HUES6 (cell line): ENCODE results near the gene RBBP8NL.

Experiments
- H3K27ac ChIP-seq: 2 replicates; pipeline ENCODE4 v1.7.0; 2013; ENCODE audit warnings: low read depth, mild to moderate bottlenecking, low read length, inconsistent platforms
- H3K27me3 ChIP-seq: 2 replicates; pipeline ENCODE4 v1.6.1; 2013; ENCODE audit warnings: low read length; ENCODE audit not compliant: control insufficient read depth, insufficient read depth
- H3K36me3 ChIP-seq: 2 replicates; pipeline ENCODE4 v1.6.1; 2013; ENCODE audit warnings: low read length; ENCODE audit not compliant: control insufficient read depth, insufficient read depth
- H3K4me1 ChIP-seq: 2 replicates; pipeline ENCODE4 v1.6.1; 2013; ENCODE audit warnings: low read length; ENCODE audit not compliant: control insufficient read depth, insufficient read depth
- H3K4me3 ChIP-seq: 2 replicates; pipeline ENCODE4 v1.5.1; 2013; ENCODE audit warnings: low read depth, low read length
- H3K9ac ChIP-seq: one replicate; pipeline ENCODE4 v1.6.1; 2013; ENCODE audit warnings: mild to moderate bottlenecking, low read length
- H3K9me3 ChIP-seq: 2 replicates; pipeline ENCODE4 v1.6.1; 2013; ENCODE audit warnings: low read depth, low read length; ENCODE audit not compliant: control insufficient read depth, insufficient read depth

RBBP8NL gene

DNA sequence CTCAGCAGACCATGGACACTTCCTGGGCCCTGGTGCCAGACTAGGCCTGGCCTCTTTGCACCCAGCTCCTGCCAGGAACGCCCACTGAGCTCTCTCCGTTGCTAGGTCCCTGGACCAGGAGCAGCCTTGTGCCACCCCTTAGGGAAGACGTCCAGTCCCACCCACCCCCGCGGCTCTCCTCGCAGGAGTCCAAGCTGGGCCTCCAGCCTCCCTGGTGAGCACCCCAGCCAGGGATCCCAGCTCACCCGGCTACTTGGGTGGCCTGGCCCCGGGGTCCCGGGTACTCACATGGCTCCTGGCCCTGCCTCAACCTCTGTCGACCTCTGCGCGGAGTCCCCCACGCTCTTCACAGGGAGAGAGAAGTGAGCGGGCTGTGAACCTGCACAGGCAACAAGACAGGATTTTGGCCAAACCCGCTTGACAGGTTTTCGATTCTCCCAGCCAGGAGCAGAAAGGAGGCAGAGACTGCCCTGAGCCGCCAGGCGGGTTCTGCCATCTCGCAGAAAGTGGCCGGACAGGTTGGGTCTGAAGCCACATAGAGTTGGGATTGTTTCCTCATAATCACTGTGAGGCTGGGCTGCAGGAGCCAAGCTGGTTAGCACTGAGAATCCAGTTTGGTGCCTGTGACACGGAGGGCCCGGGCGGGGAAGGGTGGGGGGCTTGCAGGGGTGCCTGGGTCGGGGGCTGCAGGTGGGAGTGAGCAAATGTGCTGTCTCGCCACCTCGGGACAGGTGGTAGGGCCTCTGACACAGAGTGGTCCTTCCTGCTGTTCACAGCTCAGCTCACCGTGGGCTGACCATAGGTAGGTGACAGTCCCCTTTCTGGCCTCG lies at the start of gene RBBP8NL:
Gene RBBP8NL, minus strand, starts transcription at position 368 of the 830 bp plus-strand sequence. CDS start 7,892 bp downstream, outside the sequence.
- no peaks in the 10 kb centered on the region for H3K9me3 ChIP-seq
- no peaks in the 10 kb centered on the region for H3K36me3 ChIP-seq
- peaks cover 4% of the 10 kb centered on the region; the same call in 1 of the 2 replicates for H3K27me3 ChIP-seq
- no peak within 1 kb of the TSS for H3K4me3 ChIP-seq
- H3K27ac ChIP-seq: peak within 1 kb of the TSS; percentile 24; the same call in 1 of the 2 replicates
- H3K4me1 ChIP-seq: peaks cover 41% of the 10 kb centered on the region
- H3K9ac ChIP-seq: no peak within 1 kb of the TSS

DNA sequence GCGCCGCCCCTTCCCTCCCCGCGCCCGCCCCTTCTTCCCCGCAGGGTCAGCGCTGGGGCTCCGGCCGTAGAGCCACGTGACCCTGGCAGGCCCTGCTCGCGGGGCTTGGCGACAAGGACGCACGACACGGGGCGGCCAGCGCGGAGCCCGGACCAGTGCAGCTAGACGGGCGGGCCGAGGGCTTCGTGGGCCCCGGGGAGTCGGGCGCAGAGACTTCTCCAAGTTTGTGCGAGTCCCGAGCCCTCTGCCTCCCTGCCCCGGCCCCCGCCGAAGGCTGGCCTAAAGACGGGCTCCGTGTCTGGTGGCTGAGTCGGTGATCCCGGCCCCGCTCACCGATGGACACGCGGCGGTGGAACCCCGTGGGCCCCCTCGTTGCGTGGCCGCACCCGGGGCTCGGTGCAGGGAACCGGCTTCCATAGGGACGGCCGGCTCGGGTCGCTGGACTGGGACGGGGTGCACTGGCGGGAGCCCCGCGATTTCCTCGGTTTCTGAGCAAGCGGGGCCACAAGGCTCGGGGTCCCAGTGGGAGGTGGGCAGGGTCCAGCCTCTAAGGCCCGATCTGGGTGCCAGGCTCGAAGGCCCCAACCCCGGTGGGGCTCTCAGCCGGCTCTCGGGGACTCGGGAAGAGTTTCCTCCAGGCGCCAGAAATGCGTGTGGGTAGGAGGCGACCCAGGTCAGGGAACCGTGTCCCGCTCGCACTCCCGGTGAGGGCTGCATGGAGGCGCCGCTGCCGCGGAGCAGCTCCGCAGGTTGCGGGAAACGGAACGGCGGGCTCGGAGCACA lies 48.9 kb upstream of the RBBP8NL start:
- peaks cover 85% of the 10 kb centered on the region for H3K27me3 ChIP-seq

GRCh38 chr20:62475772-62476055 lies 48.4 kb upstream of the RBBP8NL start, which contains the start of gene GATA5:
Gene GATA5, minus strand, starts transcription at chr20:62475995. Its CDS starts 474 bp downstream, at chr20:62475521.
- Histone ChIP-seq H3K9me3 (no peaks in the 10 kb centered on the region), H3K27ac (no peak within 1 kb of the TSS), H3K4me3 (peak within 1 kb of the TSS; percentile 63), H3K4me1 (peaks cover 14% of the 10 kb centered on the region), H3K9ac (peak within 1 kb of the TSS; percentile 50), H3K27me3 (peaks cover 82% of the 10 kb centered on the region), H3K36me3 (no peaks in the 10 kb centered on the region)

More for the DNA sequence above, 48.9 kb upstream of the RBBP8NL start:
- Histone ChIP-seq H3K27ac (no peak overlapping the region), H3K4me1 (peaks cover 14% of the 10 kb centered on the region), H3K9me3 (no peaks in the 10 kb centered on the region), H3K36me3 (no peaks in the 10 kb centered on the region), H3K4me3 (peak overlapping the region; percentile 63), H3K9ac (peak overlapping the region; percentile 50)

- Histone ChIP-seq H3K27ac (no peak overlapping the region), H3K4me1 (peaks cover 14% of the 10 kb centered on the region), H3K27me3 (peaks cover 81% of the 10 kb centered on the region), H3K9ac (no peak overlapping the region), H3K9me3 (no peaks in the 10 kb centered on the region), H3K36me3 (no peaks in the 10 kb centered on the region), H3K4me3 (peak overlapping the region; percentile 57)
Measured at GRCh38 chr20:62475027-62475771, 47.9 kb upstream of the RBBP8NL start.

DNA sequence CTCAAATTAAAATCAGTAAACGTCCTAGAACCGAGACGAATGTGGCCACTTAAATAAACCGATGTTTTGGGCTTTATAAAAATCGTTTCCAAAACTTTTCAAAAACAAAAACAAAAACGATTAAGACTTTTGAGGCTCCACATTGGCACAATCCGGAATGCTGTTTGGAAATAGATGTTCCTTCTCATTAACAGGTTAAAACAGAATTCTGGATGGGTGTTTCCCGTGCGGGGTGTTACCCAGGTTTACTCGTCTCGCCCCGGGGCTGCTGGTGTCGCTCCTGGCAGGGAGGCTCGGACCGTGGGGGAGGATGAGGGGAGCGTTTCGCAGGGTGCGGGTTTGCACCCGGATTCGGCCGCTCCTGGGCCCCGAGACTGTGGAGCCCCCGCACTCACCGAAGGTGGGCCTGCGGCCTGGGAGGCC lies 47.3 kb upstream of the RBBP8NL start:
- H3K36me3 ChIP-seq: no peaks in the 10 kb centered on the region
- H3K9ac ChIP-seq: no peak overlapping the region
- H3K9me3 ChIP-seq: no peaks in the 10 kb centered on the region
- no peak overlapping the region for H3K27ac ChIP-seq
- H3K4me1 ChIP-seq: peaks cover 13% of the 10 kb centered on the region
- peak overlapping the region; percentile 57 for H3K4me3 ChIP-seq
- peaks cover 81% of the 10 kb centered on the region for H3K27me3 ChIP-seq

DNA sequence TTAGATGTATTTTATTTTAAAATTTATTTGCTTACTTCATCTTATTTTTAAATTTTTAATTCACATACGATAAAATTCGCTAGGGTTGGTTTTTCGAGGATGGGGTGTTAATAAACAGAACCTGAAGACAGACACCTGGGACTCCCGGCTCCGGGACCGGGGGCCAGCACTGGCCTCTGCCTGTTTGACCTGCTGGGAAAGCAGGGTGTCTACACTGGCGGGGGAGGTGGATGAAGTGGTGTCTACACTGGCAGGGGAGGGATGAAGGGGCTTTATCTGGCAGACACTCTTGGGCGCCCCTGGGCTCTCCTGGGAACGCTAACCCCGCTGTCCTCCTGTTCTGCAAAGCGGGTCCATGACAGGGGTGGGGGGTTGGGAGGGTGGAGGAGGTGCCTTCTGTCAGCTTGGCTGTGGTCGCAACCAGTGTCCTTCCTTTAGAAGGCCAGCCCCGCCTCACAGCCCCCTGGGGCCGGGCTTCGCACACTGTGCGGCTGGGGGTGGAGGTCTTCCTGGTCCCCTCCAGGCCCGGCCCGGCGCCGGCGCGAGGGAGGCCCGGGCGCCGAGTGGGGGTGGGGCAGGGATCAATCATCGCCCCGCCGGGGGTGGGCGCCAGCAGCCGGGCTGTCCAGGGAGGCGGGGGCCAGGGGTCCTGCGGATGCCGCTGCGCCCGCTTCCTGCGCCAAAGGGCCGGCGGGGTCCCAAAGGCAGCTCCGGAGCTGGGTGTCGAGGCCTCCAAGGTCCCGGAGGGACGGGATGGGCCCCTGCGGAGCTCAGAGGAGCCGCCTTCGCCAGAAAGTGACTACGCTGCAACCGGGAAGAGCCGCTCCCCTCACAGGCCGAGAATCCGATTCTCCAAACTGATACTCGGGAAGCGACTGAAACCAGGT lies 46.6 kb upstream of the RBBP8NL start:
- H3K27me3 ChIP-seq: peaks cover 79% of the 10 kb centered on the region
- H3K9ac ChIP-seq: no peak overlapping the region
- no peaks in the 10 kb centered on the region for H3K9me3 ChIP-seq
- peaks cover 10% of the 10 kb centered on the region for H3K4me1 ChIP-seq
- H3K36me3 ChIP-seq: no peaks in the 10 kb centered on the region
- H3K4me3 ChIP-seq: peak overlapping the region; percentile 57
- H3K27ac ChIP-seq: no peak overlapping the region

- peaks cover 10% of the 10 kb centered on the region for H3K4me1 ChIP-seq
- no peaks in the 10 kb centered on the region for H3K36me3 ChIP-seq
- no peak overlapping the region for H3K27ac ChIP-seq
- H3K27me3 ChIP-seq: peaks cover 70% of the 10 kb centered on the region
- no peak overlapping the region for H3K9ac ChIP-seq
- H3K4me3 ChIP-seq: no peak overlapping the region
- no peaks in the 10 kb centered on the region for H3K9me3 ChIP-seq
Measured at GRCh38 chr20:62472941-62473585, 45.7 kb upstream of the RBBP8NL start.

DNA sequence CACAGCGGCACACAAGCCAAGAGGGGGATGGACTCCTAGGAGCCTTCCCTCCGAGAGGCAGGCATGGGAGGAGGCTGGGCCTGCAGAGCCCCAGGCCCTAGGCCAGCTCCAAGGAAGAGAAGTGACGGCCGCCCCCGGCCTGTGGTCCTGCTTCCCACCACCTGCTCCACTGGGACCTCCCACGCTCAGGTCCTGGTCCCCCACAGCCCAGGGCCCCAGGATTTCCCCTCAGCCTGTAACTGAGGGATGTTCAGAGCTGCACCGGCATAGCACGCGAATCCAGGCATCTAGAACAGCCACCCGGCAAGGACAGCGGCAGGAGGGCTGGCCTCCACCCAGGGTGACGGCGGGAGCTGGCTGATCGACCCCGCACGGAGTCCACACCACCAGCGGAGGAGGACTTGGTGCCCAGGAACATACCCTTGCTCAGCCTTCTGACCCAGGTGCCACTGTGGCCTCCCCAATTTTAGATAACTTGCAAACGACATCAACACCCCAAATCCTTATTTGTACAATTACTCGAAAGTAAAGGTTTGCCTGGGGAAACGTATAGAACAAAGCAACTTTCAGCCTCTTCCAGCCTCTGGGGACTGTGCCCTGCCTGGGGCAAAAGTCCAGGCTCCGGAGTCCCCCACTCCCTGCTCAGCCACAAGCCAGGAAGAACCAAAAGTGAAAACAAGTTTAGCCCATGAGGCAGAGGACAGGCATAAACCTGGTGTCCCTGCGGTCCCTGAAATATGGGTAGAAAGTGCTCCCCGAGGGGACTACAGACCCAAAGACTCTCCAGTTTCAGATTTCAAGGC lies 45.0 kb upstream of the RBBP8NL start:
- Histone ChIP-seq H3K4me3 (no peak overlapping the region), H3K4me1 (peaks cover 10% of the 10 kb centered on the region), H3K27ac (no peak overlapping the region), H3K27me3 (peaks cover 63% of the 10 kb centered on the region), H3K9me3 (no peaks in the 10 kb centered on the region), H3K36me3 (no peaks in the 10 kb centered on the region), H3K9ac (no peak overlapping the region)

DNA sequence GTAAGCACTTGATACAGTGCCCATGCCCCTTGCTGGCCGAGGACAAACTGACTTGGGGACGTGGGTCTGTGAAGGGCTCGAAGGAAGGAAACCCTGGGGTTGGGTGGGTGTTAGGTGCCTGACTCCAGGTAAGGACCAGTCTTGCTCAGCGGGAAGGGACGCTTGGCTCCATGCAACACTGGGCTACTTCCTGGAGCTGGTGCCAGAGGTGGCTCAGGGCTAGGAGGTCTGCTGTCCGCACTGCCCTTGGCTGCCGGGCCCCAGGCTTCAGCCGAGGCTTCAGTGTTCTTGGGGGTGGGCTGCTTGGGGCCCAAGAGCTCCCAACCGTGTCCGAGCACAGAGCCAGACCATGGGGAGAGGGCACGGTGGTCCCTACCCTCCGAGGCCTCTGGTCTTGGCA lies 43.1 kb upstream of the RBBP8NL start:
- H3K9ac ChIP-seq: no peak overlapping the region
- no peaks in the 10 kb centered on the region for H3K9me3 ChIP-seq
- H3K4me1 ChIP-seq: peaks cover 10% of the 10 kb centered on the region
- peaks cover 46% of the 10 kb centered on the region for H3K27me3 ChIP-seq
- no peak overlapping the region for H3K27ac ChIP-seq
- no peaks in the 10 kb centered on the region for H3K36me3 ChIP-seq
- H3K4me3 ChIP-seq: no peak overlapping the region
